Dendritic cell treated with granulocyte-macrophage colony-stimulating factor and Interleukin-4, amounts not matched to agents 40 ng/mL and 50 ng/mL, for 4 days (primary cell): Measurements from ENCODE around the gene RBM14.
A peak's percentile ranks its signal among the peaks of the same experiment; 100 is the strongest.
"Not testable (repeated sequence)": the region's sequence is repeated elsewhere in the genome, so short reads cannot be mapped to it uniquely, and the experiment has no call there.

Experiments used
- H3K27ac Mint-ChIP-seq: one replicate; pipeline ENCODE4 v1.8.0; 2022; ENCODE audit warnings: mild to moderate bottlenecking, mixed read lengths
- H3K27me3 Mint-ChIP-seq: one replicate; pipeline ENCODE4 v1.8.0; 2022; ENCODE audit warnings: mild to moderate bottlenecking, mixed read lengths
- H3K36me3 Mint-ChIP-seq: one replicate; pipeline ENCODE4 v1.8.0; 2022; ENCODE audit warnings: low read depth, mixed read lengths
- H3K4me1 Mint-ChIP-seq: one replicate; pipeline ENCODE4 v1.8.0; 2022; ENCODE audit warnings: low read depth, mixed read lengths
- H3K4me3 Mint-ChIP-seq: one replicate; pipeline ENCODE4 v1.8.0; 2022; ENCODE audit warnings: mild to moderate bottlenecking, moderate library complexity, mixed read lengths
- H3K9me3 Mint-ChIP-seq: one replicate; pipeline ENCODE4 v1.8.0; 2022; ENCODE audit warnings: mixed read lengths
- intact Hi-C: fragments of 100-400 bp; cut with micrococcal nuclease; formaldehyde crosslinking; loops from one replicate; pipeline ENCODE4 v1.15.0; 2022

RBM14 gene

DNA sequence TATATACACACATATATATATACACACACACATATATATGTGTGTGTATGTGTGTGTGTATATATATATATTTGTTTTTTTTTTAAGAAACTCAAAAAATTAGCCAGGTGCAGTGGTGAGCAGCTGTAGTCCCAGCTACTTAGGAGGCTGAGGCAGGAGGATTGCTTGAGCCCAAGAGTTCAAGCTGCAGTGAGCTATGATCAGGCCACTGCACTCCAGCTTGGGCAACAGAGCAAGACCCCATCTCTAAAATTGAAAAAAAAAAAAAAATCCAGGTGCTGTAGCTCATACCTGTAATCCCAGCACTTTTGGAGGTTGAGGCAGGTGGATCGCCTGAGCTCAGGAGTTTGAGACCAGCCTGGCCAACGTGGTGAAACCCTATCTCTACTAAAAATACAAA, 27.1 kb upstream of the RBM14 start:
- H3K4me1 Mint-ChIP-seq, H3K36me3 Mint-ChIP-seq, H3K9me3 Mint-ChIP-seq, H3K27ac Mint-ChIP-seq, H3K4me3 Mint-ChIP-seq, intact Hi-C loops: not testable (repeated sequence)
- H3K27me3 Mint-ChIP-seq: peaks cover 12% of the 10 kb centered on the region

DNA sequence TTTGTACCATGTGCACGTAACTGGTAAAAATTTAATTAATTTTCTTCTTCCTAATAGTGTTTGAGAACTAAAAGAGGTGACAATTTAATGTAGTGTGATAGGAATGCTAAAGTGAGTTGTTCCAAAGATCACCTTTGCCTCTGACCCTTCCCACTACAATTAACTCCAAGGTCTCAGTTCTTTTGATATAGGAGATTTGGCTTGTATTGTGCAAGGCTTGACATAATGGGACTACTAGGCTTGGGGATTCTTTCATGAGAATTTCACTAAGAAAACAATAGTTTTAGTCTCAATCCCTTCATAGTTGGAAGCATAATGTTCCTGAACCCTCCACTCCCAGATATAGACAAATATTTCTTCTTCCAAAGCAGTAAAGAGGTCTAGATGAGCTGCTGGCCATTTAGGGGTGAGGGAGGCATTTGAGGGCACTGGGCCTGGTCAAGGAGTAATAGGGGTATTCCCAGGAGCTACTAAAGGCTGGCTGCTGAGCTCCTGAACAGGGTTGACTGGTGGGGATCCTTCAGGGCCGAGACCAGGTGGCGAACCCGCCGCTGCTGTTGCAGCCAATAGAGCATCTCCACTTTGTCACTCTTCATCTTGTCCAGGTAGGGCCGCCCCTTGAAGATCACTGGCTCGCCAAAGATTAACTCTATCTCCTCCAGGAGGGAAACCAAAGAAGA, 26.3 kb upstream of the RBM14 start:
- Mint-ChIP-seq H3K4me1 (peaks cover 16% of the 10 kb centered on the region), H3K27ac (no peak overlapping the region), H3K36me3 (peaks cover 6% of the 10 kb centered on the region), H3K4me3 (no peak overlapping the region), H3K27me3 (peaks cover 8% of the 10 kb centered on the region), H3K9me3 (no peaks in the 10 kb centered on the region)
- intact Hi-C loops: no loop called here

DNA sequence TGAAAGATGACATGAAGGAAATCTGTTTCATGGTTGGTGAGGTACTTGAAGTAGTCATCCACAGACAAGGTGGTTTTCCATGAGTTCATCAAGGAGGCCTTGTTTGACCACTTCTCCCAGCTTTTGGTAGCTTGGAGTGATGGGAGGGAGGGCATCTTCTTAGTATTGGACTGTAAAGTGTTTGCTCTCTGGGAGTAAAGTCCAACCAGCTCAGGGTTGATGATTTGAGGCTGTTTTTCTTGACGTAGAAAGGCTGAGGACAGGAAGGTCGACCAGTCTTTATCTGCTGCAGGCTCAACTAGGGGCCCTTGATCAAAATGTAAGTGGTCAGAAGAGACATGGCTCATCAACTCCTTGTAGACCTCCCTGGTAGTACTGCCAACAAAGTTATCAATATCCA, 25.3 kb upstream of the RBM14 start:
- Mint-ChIP-seq H3K4me3 (no peak overlapping the region), H3K36me3 (peaks cover 6% of the 10 kb centered on the region), H3K9me3 (no peaks in the 10 kb centered on the region), H3K27me3 (peaks cover 5% of the 10 kb centered on the region), H3K27ac (no peak overlapping the region), H3K4me1 (peaks cover 27% of the 10 kb centered on the region)
- intact Hi-C loops: no loop called here

DNA sequence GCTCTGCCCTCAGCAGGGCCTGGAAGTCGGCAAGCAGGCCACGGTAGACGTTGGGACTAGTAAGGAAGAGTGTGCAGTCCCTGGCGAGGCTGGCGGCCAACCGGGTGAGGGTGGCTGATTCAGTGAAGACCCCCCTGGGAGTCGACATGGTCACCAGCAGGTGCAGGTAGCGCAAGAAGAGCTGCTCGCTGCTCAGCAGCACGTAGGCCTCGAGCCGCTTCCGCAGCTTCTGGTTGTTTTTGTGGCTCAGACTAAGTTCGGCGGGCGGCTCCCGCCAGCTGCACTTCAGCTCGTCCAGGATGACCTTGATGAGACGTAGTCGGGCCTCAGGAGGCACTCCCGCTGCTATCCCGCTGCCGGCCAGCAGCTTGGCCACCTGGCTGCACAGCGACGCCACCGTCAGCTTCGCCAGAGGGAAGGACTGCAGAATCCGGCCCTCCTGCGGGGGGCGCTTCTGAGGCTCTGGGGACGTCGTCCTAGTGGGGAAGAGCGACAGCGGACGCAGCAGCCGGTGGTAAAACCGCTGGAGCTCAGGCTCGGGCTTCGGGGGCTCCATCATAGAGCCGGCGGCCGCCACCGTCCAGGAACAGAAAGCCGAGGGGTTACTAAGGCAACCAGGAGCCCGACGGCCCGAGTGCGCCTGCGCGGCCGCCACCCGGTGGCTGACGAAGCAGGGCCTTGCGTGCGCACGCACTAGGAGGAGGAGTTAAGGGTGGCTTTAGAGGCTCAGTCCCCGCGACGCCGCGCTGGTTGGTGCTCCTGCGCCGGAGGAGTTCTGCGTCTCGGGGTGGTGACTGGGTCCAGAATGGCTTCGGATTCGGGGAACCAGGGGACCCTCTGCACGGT, 23.8 kb upstream of the RBM14 start, which contains the start of the genes CCDC87 and CCS:
CCDC87 (minus strand) TSS at position 607 of the 846 bp plus-strand sequence; CDS start at position 559, 48 bp downstream.
CCS (plus strand) TSS at position 729 of the 846 bp plus-strand sequence; CDS start at position 806, 77 bp downstream.
- intact Hi-C loops: loop anchor here (1.0 kb wide), 2 partner anchors 46 to 86 kb away; partner anchors contain the start of gene RBM4
- H3K9me3 Mint-ChIP-seq: no peaks in the 10 kb centered on the region
- H3K27ac Mint-ChIP-seq: peak within 1 kb of the TSS; percentile 91
- peak within 1 kb of the TSS; percentile 98 for H3K4me3 Mint-ChIP-seq
- H3K4me1 Mint-ChIP-seq: peaks cover 32% of the 10 kb centered on the region
- peaks cover 14% of the 10 kb centered on the region for H3K36me3 Mint-ChIP-seq
- H3K27me3 Mint-ChIP-seq: peaks cover 3% of the 10 kb centered on the region

DNA sequence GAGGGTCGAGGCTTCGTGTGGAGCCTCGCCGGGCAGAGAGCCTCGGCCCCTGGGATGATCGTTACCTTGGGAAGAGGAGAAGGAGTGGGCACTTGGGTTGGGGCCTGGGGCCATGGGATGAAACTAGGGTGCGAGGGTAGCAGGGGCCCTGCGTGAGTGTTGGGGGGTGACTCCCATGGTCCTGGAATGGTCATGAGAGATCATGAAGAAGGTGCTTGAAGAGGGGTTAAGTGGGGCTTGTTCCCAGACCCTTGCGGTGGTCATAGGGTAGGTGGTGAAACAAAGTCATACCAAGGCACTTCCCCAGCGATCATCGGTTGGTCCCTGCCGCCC, 23.2 kb upstream of the RBM14 start:
- intact Hi-C loops: loop anchor here (1.0 kb wide), 2 partner anchors 45 to 85 kb away; partner anchors contain the start of gene RBM4
- H3K27me3 Mint-ChIP-seq: peaks cover 3% of the 10 kb centered on the region
- H3K9me3 Mint-ChIP-seq: no peaks in the 10 kb centered on the region
- peaks cover 14% of the 10 kb centered on the region for H3K36me3 Mint-ChIP-seq
- peak overlapping the region; percentile 98 for H3K4me3 Mint-ChIP-seq
- H3K4me1 Mint-ChIP-seq: peaks cover 32% of the 10 kb centered on the region
- H3K27ac Mint-ChIP-seq: peak overlapping the region; percentile 91

DNA sequence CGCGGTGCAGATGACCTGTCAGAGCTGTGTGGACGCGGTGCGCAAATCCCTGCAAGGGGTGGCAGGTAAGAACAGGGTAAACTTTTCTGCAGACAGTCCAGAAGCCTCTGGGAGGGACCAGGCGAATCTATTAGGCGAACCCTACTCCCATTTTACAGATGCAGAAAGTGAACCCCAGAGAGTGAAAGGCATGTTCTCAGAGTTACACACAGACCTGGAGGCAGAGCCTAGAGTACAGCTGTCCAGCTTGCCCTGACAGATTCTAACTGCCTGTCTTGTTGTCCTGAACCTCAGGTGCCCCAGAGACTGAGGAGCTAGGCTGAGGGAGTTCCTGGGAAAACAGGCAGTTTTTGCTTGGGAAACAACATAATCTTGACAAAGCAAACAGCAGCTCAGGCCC, 22.8 kb upstream of the RBM14 start:
- H3K27me3 Mint-ChIP-seq: peaks cover 3% of the 10 kb centered on the region
- H3K36me3 Mint-ChIP-seq: peaks cover 15% of the 10 kb centered on the region
- no peaks in the 10 kb centered on the region for H3K9me3 Mint-ChIP-seq
- intact Hi-C loops: loop anchor here (1.0 to 2.0 kb wide), 3 partner anchors 23 to 85 kb away; partner anchors contain the start of genes RBM14 and RBM4
- H3K27ac Mint-ChIP-seq: peak overlapping the region; percentile 91
- peak overlapping the region; percentile 98 for H3K4me3 Mint-ChIP-seq
- H3K4me1 Mint-ChIP-seq: peaks cover 32% of the 10 kb centered on the region

DNA sequence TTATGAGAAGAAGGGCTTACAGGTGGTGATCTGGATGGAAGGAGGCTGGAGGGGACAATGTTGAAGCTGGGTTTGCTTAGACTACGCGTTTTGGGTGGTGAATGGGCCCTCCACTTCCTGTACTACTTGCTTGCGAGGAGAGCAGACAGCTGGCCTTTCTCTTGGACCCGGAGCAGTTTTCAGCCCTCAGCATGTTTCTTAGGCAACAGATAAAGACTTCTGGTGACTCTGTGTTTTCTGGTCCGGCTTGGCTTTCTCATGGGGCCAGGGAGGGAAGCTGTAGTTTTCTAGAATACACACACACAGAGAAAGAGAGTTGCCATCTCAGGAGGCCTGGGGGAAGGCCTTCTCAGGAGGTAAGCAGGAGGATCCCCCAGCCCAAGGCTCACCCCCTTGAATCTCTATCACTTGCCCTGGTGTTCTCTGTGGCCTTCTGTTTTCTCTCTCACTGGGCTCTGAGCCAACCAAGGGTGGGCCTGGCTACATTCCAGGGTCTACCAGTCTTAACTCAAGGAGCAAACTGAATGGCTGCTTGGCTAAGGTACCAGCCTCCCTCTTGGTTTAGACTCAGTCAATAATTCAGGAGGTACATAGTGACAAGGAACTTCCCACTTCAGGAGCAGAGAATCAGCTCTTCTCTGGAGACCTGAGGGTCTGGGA, 21.1 kb upstream of the RBM14 start:
- intact Hi-C loops: loop anchor here (2.0 kb wide), 1 partner anchor 21 kb away; the partner anchor contains the start of gene RBM14
- H3K4me3 Mint-ChIP-seq: peak overlapping the region; percentile 47

DNA sequence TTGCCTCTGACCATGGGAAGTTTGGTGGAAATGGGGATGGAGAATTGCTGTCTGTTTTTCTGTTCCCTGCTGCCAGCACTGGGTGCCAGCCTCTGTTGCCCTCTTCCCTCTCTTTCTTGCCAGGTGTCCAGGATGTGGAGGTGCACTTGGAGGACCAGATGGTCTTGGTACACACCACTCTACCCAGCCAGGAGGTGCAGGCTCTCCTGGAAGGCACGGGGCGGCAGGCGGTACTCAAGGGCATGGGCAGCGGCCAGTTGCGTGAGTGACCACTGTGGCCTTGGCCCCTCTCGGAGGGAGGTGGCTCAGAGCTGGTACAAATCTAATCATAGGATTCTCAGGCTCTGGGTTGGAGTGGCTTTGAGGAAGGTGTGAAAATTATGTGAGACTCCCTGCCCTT, 17.4 kb upstream of the RBM14 start:
- Mint-ChIP-seq H3K4me3 (no peak overlapping the region), H3K4me1 (peaks cover 49% of the 10 kb centered on the region), H3K9me3 (no peaks in the 10 kb centered on the region), H3K27ac (no peak overlapping the region), H3K27me3 (no peaks in the 10 kb centered on the region), H3K36me3 (peaks cover 46% of the 10 kb centered on the region)
- intact Hi-C loops: no loop called here

More for the DNA sequence above, 21.1 kb upstream of the RBM14 start:
- Mint-ChIP-seq H3K27me3 (peaks cover 2% of the 10 kb centered on the region), H3K36me3 (peaks cover 30% of the 10 kb centered on the region), H3K4me1 (peaks cover 45% of the 10 kb centered on the region), H3K9me3 (no peaks in the 10 kb centered on the region), H3K27ac (peak overlapping the region; percentile 73)

DNA sequence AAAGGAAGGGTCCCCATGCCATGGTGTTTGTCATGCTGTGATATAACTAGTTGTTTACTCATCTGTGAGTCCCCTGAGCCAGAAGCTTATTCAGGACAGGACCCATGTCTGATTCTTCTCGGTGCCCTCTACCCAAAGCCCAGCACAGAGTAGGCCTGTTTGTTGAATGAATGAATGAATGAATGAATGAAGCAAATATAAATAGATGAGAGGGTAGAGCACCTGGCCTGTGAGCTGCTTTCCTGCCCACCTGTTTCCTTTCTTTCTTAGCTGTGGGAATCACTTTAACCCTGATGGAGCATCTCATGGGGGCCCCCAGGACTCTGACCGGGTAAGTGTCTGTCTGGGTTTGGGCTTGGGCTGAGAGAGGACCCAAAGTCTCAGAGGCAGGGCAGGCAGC, 16.2 kb upstream of the RBM14 start:
- no peak overlapping the region for H3K4me3 Mint-ChIP-seq
- intact Hi-C loops: no loop called here
- peak overlapping the region; percentile 33 for H3K27ac Mint-ChIP-seq
- peaks cover 46% of the 10 kb centered on the region for H3K4me1 Mint-ChIP-seq
- H3K27me3 Mint-ChIP-seq: no peaks in the 10 kb centered on the region
- H3K9me3 Mint-ChIP-seq: no peaks in the 10 kb centered on the region
- H3K36me3 Mint-ChIP-seq: peaks cover 59% of the 10 kb centered on the region

DNA sequence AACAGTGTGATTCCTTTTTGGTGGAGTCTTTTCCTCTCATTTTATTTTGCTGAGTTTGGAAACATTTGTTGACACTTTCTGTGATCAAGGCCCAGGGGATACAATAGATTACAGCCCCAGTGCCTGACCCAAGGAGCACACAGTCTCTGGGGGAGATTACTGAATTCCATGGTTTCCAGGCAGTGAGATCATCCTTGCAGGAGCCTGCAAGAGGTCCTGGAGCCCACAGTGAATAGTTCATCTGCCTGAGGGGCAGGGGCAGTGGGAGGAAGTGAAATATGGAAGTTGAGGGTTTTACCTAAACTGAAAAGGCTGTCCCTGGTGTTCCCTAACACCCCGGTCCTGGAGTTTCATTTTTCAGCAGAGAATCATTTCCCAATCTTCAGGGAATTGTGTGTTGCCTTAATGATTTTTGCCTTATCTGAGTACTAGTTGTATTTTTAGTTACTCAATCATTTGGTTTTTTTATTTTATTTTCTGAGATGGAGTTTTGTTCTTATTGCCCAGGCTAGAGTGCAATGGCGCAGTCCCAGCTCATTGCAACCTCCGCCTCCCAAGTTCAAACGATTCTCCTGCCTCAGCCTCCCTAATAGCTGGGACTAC, 15.7 kb upstream of the RBM14 start:
- no peak overlapping the region for H3K4me3 Mint-ChIP-seq
- intact Hi-C loops: no loop called here
- H3K27ac Mint-ChIP-seq: peak overlapping the region; percentile 33
- H3K9me3 Mint-ChIP-seq: no peaks in the 10 kb centered on the region
- H3K27me3 Mint-ChIP-seq: no peaks in the 10 kb centered on the region
- peaks cover 41% of the 10 kb centered on the region for H3K4me1 Mint-ChIP-seq
- H3K36me3 Mint-ChIP-seq: peaks cover 64% of the 10 kb centered on the region

DNA sequence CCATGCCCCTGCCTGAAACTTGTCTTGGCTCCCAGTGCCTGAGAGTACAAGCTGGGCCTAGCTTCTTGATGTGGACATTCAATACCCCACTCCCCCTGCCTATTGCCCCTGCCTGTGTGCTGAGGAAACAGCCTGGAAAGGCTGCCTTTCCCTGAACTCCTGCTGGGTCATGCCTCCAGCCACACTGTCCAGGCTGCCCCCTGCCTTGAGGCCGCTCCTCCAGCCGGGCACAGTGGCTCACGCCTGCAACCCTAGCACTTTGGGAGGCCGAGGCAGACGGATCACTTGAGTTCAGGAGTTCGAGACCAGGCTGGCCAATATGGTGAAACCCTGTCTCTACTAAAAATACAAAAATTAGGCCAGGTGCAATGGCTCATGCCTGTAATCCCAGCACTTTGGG, 13.4 kb upstream of the RBM14 start:
- intact Hi-C loops: no loop called here
- Mint-ChIP-seq H3K9me3 (no peaks in the 10 kb centered on the region), H3K4me1 (peaks cover 46% of the 10 kb centered on the region), H3K36me3 (peaks cover 76% of the 10 kb centered on the region), H3K27me3 (no peaks in the 10 kb centered on the region), H3K4me3 (no peak overlapping the region), H3K27ac (no peak overlapping the region)

DNA sequence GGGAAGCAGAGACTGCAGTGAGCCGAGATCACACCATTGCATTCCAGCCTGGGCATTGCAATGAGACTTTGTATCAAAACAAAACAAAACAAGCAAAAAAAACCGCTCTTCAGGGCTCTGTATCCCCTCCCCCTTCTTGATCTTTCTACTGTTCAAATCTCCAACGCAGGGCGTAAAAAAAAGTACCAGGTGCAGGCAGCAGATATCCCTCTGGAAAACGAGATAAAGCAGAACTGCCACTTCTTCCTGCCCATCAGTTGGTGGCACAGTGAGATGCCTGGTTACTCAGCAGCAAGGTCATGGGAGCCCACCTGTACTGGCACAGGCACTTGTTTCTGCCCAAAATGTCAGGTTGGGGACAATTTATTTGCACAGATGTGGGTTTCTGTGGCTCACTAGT, 12.3 kb upstream of the RBM14 start:
- H3K4me1 Mint-ChIP-seq: peaks cover 49% of the 10 kb centered on the region
- peaks cover 71% of the 10 kb centered on the region for H3K36me3 Mint-ChIP-seq
- H3K9me3 Mint-ChIP-seq: no peaks in the 10 kb centered on the region

DNA sequence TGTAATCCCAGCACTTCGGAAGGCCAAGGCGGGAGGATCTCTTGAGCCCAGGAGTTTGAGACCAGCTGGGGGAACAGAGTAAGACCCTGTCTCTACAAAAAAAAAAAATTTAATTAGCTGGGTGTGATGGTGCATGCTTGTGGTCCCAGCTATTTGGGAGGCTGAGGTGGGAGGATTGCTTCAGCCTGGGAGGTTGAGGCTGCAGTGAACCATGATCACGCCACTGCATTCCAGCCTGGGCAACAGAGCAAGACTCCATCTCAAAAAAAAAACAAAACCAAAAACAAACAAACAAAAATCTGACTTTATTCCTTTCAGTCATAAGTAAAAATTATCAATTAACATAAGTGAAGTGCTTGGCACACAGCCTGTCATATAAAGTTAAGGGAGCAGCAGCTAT, 9.8 kb upstream of the RBM14 start:
- H3K4me1 Mint-ChIP-seq: peaks cover 26% of the 10 kb centered on the region
- intact Hi-C loops, H3K4me3 Mint-ChIP-seq, H3K9me3 Mint-ChIP-seq, H3K27ac Mint-ChIP-seq, H3K27me3 Mint-ChIP-seq: not testable (repeated sequence)
- peaks cover 61% of the 10 kb centered on the region for H3K36me3 Mint-ChIP-seq

More for the DNA sequence above, 12.3 kb upstream of the RBM14 start:
- Mint-ChIP-seq H3K4me3 (no peak overlapping the region), H3K27ac (no peak overlapping the region), H3K27me3 (no peaks in the 10 kb centered on the region)
- intact Hi-C loops: no loop called here
